Breast epithelium (tissue), 4 donors: ENCODE measurements around the gene NECTIN1. TPM values are rescaled to one million over a fixed set of nuclear protein-coding genes. Genes with fewer than 3 reads are reported as not detected.

Experiments
- DNase-seq, 2 donors: peaks; one replicate each; pipeline ENCODE4 v3.0.0-alpha.2; 2019; ENCODE audit warnings: low spot score in 2 of 2
- H3K27ac ChIP-seq, 2 donors: fragments of 200-600 bp; sonication (generic) in 1 of 2; one replicate each; pipeline ENCODE4 v1.5.1; 2016 to 2019; ENCODE audit warnings: mild to moderate bottlenecking in 1 of 2
- H3K27me3 ChIP-seq, 2 donors: fragments of 200-600 bp; sonication (generic) in 1 of 2; one replicate each; pipeline versions ENCODE4 v1.5.1 to v1.6.0; 2017 to 2019; ENCODE audit warnings: control low read depth in 1 of 2, mild to moderate bottlenecking in 1 of 2
- H3K36me3 ChIP-seq: fragments of 200-600 bp; one replicate; pipeline ENCODE4 v1.5.1; 2019
- H3K4me1 ChIP-seq, 2 donors: fragments of 200-600 bp; sonication (generic); one replicate each; pipeline ENCODE4 v1.5.1; 2016 to 2019; ENCODE audit warnings: control low read depth in 1 of 2
- H3K4me3 ChIP-seq, 3 donors: fragments of 200-600 bp; sonication (generic); 1 replicate in 2 of 3; 2 replicates in 1 of 3; pipeline ENCODE4 v1.5.1; 2016 to 2019; ENCODE audit warnings: mild to moderate bottlenecking in 3 of 3, moderate library complexity in 2 of 3
- H3K9me3 ChIP-seq, 2 donors: fragments of 200-600 bp; sonication (generic) in 1 of 2; one replicate each; pipeline ENCODE4 v1.5.1; 2016 to 2019; ENCODE audit warnings: control low read depth in 1 of 2
- POLR2A ChIP-seq: fragments of 450-650 bp; IDR thresholded peaks from one replicate; pipeline ENCODE4 v1.6.1; 2016; ENCODE audit warnings: antibody characterized with exemption, mild to moderate bottlenecking, moderate library complexity
- POLR2AphosphoS5 ChIP-seq, 3 donors: sonication (generic); formaldehyde crosslinking; IDR thresholded peaks; one replicate each; pipeline ENCODE4 v1.6.1; 2017; ENCODE audit warnings: antibody characterized with exemption in 3 of 3
- intact Hi-C: fragments of 100-400 bp; cut with DNase I; formaldehyde crosslinking; loops from one replicate; pipeline ENCODE4 v1.15.1; 2023; ENCODE audit warnings: low total_unique reads
- total RNA-seq, 3 donors: library from RNA; depleted of rRNA; stranded (reverse); fragments of >200 nt; gene quantifications; one replicate each; pipeline ENCODE4 v1.1.0, GENCODE V29; 2016
- TF ChIP-seq, protein P1 (sequence below), 3 donors: fragments of 450-650 bp; IDR thresholded peaks; one replicate each; pipeline ENCODE4 v1.5.1; 2016 to 2017; ENCODE audit warnings: antibody characterized with exemption in 3 of 3, mild to moderate bottlenecking in 3 of 3, moderate library complexity in 3 of 3

The NECTIN1 gene
- total RNA-seq, 3 donors from 2014 or later: 2.6 to 6.6 (median 4.5) TPM

DNA sequence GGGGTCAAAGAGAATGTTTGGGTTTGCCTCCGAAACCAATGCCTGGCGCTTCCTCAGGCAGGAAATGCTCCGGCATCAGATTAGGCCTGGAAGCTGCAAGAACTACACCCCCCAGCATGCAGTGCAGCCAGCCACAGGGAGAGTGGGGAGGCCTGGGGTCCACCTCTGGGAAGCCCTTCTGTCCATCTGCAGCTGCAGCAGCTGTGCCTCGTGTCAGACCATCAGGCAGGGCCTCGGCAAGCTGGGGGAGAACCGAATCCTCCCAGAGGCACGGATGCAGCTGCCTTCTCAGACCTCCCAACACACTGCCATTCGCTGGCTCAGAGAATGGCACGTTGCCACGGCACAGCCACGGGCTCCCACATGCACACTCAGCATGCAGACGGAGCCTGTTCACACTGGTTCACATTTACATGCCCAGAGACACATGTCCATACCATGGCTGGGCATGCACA is 57.4 kb downstream of the NECTIN1 start:
- Histone ChIP-seq H3K4me1 (peaks cover 0 to under 1% of the 10 kb centered on the region in 2 donors), H3K4me3 (no peak overlapping the region), H3K27me3 (no peaks in the 10 kb centered on the region), H3K9me3 (no peaks in the 10 kb centered on the region), H3K27ac (peak overlapping the region in 1 of 2 donors; percentile 22), H3K36me3 (no peaks in the 10 kb centered on the region)
- TF ChIP-seq POLR2A: no peak
- TF ChIP-seq, protein P1, sequence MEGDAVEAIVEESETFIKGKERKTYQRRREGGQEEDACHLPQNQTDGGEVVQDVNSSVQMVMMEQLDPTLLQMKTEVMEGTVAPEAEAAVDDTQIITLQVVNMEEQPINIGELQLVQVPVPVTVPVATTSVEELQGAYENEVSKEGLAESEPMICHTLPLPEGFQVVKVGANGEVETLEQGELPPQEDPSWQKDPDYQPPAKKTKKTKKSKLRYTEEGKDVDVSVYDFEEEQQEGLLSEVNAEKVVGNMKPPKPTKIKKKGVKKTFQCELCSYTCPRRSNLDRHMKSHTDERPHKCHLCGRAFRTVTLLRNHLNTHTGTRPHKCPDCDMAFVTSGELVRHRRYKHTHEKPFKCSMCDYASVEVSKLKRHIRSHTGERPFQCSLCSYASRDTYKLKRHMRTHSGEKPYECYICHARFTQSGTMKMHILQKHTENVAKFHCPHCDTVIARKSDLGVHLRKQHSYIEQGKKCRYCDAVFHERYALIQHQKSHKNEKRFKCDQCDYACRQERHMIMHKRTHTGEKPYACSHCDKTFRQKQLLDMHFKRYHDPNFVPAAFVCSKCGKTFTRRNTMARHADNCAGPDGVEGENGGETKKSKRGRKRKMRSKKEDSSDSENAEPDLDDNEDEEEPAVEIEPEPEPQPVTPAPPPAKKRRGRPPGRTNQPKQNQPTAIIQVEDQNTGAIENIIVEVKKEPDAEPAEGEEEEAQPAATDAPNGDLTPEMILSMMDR (IDR thresholded peaks at IDR 0.05): no peak
- no peak for TF ChIP-seq POLR2AphosphoS5 (IDR thresholded peaks at IDR 0.05)
- DNase-seq: no peak
- intact Hi-C loops: loop anchor here (5.0 kb wide), 1 partner anchor 51 kb away; no protein-coding TSS in a partner anchor

DNA sequence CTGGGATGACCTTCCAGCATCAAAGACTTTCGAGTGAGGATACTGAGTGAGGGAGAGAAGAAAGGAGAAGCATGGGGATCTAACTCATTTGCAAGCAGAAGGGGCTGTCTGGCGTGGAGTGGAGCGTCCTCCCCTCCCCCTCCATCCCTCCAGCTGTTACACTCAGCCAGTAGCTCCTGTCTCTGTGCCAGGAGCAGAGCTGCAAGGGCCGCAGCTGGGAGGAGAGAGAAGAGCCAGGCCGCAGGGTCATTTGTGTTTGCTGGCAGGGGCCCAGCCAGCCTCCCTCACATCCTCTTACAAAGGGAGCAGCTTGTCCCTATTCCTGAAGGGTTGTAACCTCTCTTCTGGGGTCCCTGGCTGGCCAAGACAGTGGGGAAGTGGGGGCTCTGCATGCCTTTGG is 57.9 kb downstream of the NECTIN1 start:
- no peak overlapping the region for H3K4me3 ChIP-seq
- no peaks in the 10 kb centered on the region for H3K36me3 ChIP-seq
- intact Hi-C loops: loop anchor here (5.0 kb wide), 1 partner anchor 51 kb away; no protein-coding TSS in a partner anchor
- no peak for DNase-seq
- H3K27me3 ChIP-seq: no peaks in the 10 kb centered on the region
- peak overlapping the region in 1 of 2 donors; percentile 22 for H3K27ac ChIP-seq
- H3K4me1 ChIP-seq: peaks cover 0 to 6% of the 10 kb centered on the region in 2 donors
- no peaks in the 10 kb centered on the region for H3K9me3 ChIP-seq
- TF ChIP-seq, protein P1 (IDR thresholded peaks at IDR 0.05): no peak
- no peak for TF ChIP-seq POLR2AphosphoS5 (IDR thresholded peaks at IDR 0.05)
- TF ChIP-seq POLR2A: no peak

DNA sequence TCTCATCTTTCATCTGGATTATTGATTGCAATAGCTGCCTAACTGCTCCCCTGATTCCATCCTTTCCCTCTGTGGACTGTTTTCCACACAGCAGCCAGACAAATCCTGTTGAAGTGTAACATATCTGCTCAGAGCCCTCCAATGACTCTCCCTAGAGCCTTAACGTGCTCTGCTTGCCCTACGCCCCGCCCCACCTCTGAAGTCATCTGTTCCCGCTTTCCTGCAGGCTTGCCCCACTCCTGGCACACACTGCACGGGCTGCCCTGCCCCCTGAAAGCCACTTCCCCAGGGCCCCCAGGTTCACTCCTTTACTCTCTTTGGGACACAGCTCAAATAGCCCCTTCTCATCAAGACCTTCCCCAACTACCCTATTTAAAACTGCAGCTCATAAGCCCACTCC is 59.5 kb downstream of the NECTIN1 start:
- intact Hi-C loops: loop anchor here (10.0 kb wide), 1 partner anchor 435 kb away; no protein-coding TSS in a partner anchor
- Histone ChIP-seq H3K27ac (no peak overlapping the region), H3K36me3 (no peaks in the 10 kb centered on the region), H3K4me1 (peaks cover 0 to 8% of the 10 kb centered on the region in 2 donors), H3K27me3 (no peaks in the 10 kb centered on the region), H3K9me3 (no peaks in the 10 kb centered on the region), H3K4me3 (no peak overlapping the region)
- DNase-seq: no peak
- TF ChIP-seq, protein P1 (IDR thresholded peaks at IDR 0.05): no peak
- no peak for TF ChIP-seq POLR2A
- TF ChIP-seq POLR2AphosphoS5 (IDR thresholded peaks at IDR 0.05): no peak

DNA sequence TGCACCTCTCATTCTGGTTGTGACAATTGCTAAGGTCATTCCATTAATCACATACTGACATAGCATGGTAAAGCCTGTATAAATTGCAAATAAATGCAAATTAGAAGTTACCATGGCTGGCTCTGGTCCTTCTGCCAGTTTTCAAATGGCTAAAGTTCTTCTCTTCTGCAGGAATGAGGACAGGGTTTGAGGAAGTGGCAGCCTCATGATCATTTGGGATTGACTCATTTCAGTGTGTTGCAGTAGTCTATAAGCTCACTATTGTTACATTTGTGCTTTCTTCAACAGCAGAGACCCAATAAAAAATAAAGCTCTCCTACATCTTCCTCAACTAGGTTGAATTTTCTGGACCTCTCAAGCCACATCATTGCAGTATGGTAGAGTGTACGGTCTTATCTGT is 60.3 kb downstream of the NECTIN1 start:
- Histone ChIP-seq H3K4me3 (no peak overlapping the region), H3K27me3 (no peaks in the 10 kb centered on the region), H3K9me3 (no peaks in the 10 kb centered on the region), H3K4me1 (peaks cover 0 to 8% of the 10 kb centered on the region in 2 donors), H3K27ac (no peak overlapping the region), H3K36me3 (no peaks in the 10 kb centered on the region)
- DNase-seq: no peak
- no peak for TF ChIP-seq POLR2AphosphoS5 (IDR thresholded peaks at IDR 0.05)
- no peak for TF ChIP-seq POLR2A
- TF ChIP-seq, protein P1 (IDR thresholded peaks at IDR 0.05): no peak
- intact Hi-C loops: loop anchor here (10.0 kb wide), 1 partner anchor 436 kb away; no protein-coding TSS in a partner anchor

DNA sequence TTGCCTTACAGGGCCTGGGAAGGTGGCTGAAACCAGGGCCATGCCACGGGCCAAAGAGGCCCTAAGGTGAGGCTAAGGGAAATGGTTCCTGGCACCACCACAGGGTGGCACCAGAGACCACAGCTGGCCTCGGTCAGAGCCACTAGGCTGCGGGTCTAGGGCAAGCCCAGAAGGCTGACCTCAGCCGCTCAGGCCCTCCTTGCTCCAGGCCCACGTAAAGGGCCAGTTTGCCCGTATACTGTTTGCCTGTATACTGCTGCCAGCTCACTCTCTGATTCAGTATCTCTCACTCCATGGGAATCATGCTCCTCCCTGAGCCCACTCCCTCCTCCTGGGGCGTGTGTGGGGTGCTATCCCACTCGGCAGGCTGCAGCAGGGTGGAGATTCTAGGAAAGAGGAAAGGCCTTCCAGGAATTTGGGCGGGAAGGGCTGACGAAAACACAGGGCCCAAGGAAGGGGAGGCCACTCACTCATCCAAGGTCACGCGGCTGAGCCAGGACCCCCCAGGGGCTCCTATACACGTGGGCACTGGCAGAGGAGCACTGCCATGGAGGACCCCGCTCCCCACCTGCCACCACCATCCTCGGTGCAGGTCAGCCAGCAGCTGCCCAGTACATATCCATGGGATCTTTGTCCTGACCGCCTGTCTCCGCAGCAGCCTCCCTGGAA is 62.4 kb downstream of the NECTIN1 start:
- Histone ChIP-seq H3K27ac (no peak overlapping the region), H3K36me3 (no peaks in the 10 kb centered on the region), H3K4me3 (no peak overlapping the region), H3K4me1 (peaks cover 0 to 8% of the 10 kb centered on the region in 2 donors), H3K9me3 (no peaks in the 10 kb centered on the region), H3K27me3 (no peaks in the 10 kb centered on the region)
- peak in 1 of 3 donors; percentile 19 for TF ChIP-seq POLR2AphosphoS5 (IDR thresholded peaks at IDR 0.05)
- TF ChIP-seq, protein P1 (IDR thresholded peaks at IDR 0.05): peak; percentile 93 to 96 (median 94)
- no peak for TF ChIP-seq POLR2A
- peak; percentile 62 to 77 for DNase-seq
- intact Hi-C loops: loop anchor here (10.0 kb wide), 1 partner anchor 438 kb away; no protein-coding TSS in a partner anchor
